Stimulated activated CD4-positive, alpha-beta T cell treated with anti-CD3 and anti-CD28 coated beads, Interleukin-15, amount 100 ng/mL, for 24 hours (primary cell): Measurements from ENCODE around the gene KMT2B.
"Not testable (repeated sequence)": the region's sequence is repeated elsewhere in the genome, so short reads cannot be mapped to it uniquely, and the experiment has no call there.

Source experiments
- DNase-seq: peaks from one replicate; pipeline ENCODE4 v3.0.0-alpha.2; 2020

The KMT2B gene, protein sequence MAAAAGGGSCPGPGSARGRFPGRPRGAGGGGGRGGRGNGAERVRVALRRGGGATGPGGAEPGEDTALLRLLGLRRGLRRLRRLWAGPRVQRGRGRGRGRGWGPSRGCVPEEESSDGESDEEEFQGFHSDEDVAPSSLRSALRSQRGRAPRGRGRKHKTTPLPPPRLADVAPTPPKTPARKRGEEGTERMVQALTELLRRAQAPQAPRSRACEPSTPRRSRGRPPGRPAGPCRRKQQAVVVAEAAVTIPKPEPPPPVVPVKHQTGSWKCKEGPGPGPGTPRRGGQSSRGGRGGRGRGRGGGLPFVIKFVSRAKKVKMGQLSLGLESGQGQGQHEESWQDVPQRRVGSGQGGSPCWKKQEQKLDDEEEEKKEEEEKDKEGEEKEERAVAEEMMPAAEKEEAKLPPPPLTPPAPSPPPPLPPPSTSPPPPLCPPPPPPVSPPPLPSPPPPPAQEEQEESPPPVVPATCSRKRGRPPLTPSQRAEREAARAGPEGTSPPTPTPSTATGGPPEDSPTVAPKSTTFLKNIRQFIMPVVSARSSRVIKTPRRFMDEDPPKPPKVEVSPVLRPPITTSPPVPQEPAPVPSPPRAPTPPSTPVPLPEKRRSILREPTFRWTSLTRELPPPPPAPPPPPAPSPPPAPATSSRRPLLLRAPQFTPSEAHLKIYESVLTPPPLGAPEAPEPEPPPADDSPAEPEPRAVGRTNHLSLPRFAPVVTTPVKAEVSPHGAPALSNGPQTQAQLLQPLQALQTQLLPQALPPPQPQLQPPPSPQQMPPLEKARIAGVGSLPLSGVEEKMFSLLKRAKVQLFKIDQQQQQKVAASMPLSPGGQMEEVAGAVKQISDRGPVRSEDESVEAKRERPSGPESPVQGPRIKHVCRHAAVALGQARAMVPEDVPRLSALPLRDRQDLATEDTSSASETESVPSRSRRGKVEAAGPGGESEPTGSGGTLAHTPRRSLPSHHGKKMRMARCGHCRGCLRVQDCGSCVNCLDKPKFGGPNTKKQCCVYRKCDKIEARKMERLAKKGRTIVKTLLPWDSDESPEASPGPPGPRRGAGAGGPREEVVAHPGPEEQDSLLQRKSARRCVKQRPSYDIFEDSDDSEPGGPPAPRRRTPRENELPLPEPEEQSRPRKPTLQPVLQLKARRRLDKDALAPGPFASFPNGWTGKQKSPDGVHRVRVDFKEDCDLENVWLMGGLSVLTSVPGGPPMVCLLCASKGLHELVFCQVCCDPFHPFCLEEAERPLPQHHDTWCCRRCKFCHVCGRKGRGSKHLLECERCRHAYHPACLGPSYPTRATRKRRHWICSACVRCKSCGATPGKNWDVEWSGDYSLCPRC (N-terminal part only)

DNA sequence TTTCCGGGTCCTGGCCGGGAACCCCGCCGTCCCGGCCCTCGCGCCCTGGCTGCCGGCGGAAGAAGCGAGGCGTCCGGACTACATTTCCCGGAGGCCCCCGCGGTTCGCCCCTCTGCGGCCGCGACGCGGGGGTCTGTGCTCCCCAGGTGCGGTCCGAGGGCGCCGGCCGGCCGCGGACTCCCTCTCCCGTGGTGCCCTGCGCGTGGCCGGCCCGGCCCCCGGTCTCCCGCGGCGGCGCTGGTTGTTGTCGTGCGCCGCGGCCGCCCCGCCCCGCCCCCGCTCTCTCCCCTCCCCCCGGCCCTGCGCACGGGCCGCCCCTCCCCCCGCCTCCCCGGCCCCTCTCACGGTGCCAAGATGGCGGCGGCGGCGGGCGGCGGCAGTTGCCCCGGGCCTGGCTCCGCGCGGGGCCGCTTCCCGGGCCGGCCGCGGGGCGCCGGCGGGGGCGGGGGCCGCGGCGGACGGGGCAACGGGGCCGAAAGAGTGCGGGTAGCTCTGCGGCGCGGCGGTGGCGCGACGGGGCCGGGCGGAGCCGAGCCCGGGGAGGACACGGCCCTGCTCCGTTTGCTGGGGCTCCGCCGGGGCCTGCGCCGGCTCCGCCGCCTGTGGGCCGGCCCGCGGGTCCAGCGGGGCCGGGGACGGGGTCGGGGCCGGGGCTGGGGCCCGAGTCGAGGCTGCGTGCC, at the start of gene KMT2B:
TSS of gene KMT2B (plus strand) at position 339 of the 680 bp plus-strand sequence. CDS start at position 355, 16 bp downstream.
- DNase-seq = no peak

- no peak for DNase-seq
These were observed 48.2 kb upstream of the KMT2B start for GRCh38 chr19:35669566-35669965.

DNA sequence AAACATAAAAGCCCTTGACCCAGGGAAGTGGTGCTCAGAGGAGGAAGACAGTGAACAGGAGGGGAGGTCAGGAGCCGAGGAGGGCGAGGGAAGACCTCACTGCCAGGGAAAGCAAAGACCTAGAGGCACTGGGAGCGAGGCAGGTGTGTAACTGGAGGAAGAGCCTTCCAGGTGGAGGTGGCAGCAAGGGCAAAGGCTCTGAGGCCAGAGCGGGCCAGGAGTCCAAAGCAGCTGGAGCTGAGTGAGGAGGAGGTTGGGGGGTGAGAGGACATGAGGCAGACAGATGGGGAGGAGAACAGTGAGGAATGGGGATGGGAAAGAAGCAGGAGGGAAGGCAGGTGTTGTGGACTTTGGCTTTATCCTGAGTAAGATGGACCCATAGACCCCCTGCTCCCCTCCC, 47.8 kb upstream of the KMT2B start:
- no peak for DNase-seq

GRCh38 chr19:35670686-35671085, 47.1 kb upstream of the KMT2B start:
- DNase-seq = no peak

- DNase-seq = no peak
These were observed 46.0 kb upstream of the KMT2B start for GRCh38 chr19:35671818-35672217.

- peak; percentile 72 for DNase-seq
These were observed 44.5 kb upstream of the KMT2B start for GRCh38 chr19:35673121-35673804.

- DNase-seq = no peak
These were observed 42.1 kb upstream of the KMT2B start for GRCh38 chr19:35675589-35676140.

GRCh38 chr19:35689836-35690235, 28.0 kb upstream of the KMT2B start:
- no peak for DNase-seq

GRCh38 chr19:35691106-35691505, 26.7 kb upstream of the KMT2B start:
- DNase-seq = not testable (repeated sequence)

- DNase-seq = no peak
These were observed 25.8 kb upstream of the KMT2B start for GRCh38 chr19:35692010-35692409.

DNA sequence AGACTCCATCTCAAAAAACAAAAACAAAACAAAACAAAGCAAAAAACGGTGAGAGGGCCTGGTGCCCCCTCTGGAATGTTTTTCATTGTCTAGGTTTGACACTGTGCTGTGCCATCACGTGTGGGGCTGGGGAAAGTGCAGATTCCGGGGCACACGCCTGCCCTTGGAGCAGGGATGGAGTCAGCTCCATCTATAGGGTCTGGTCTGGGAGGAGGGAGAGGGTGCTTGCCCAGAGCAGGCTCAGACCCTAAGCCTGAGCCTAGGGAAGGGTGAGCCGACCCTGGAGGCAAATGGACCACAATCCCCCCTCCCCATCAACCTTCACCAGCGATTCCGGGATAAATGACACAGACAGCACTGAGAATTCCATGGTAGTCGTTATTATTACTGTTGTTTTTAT, 24.4 kb upstream of the KMT2B start:
- DNase-seq = no peak

- DNase-seq = peak; percentile 93
These were observed 23.8 kb upstream of the KMT2B start for GRCh38 chr19:35693835-35694599.

- DNase-seq = no peak
These were observed 21.8 kb upstream of the KMT2B start for GRCh38 chr19:35695895-35696422.

DNA sequence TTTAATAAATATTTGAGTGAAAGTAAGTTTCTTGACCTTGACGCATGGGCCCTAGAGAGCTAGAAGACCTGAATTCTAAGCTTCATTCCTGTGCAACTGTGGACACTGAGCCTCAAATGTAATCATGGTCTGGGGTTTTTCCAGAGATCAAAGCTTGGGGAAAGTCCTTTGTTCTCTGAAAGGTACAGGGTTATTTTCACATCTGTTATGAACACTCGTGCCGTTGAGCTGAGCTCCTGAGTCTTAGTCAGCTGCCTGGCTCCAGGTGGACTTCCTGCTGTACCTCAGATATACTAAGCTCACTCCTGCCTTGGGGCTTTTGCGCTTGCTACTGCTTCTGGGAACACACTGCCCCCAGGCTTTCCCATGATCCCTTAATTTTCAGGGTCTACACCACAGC, 21.0 kb upstream of the KMT2B start:
- DNase-seq = no peak

DNA sequence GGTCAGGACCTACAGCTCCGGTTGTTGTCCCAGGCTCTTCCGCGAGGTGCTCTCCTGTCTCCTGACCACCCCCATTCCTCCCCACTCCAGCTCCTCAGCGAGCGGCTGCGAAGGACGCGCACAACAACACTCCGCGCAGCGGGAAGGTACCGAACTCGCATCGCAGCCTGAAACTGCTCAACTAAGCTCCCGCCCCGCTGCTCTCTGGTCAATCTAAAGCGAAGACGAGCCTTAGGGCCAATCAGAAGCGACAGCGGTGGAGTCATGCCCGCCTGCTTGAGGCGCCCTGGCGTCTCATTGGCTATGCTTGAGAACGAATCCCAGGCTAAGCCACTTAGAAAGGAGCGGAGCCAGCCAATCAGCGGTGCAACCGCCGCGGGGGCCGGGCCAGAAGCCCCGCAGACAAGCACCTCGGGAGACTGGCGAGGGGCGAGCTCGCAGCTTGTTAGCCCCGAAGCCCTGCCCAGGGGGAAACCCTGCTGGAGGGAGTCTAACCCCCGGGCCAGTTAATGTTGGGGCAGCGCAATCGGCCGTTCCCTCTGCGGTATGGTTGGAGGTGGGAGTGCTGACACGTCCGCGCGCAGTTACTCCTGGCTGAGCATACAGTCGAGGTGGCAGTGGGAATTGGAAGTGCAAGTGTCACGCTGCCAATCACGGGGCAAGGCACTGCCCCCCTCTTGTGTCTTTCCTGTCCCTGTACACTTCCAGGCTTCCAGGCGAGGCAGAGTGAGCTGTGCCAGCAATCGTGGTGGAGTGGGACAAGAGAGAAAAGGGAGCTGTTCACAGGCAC, 15.4 kb upstream of the KMT2B start:
- peak; percentile 96 for DNase-seq

GRCh38 chr19:35703343-35703742, 14.5 kb upstream of the KMT2B start:
- DNase-seq = no peak

GRCh38 chr19:35704218-35704617, 13.6 kb upstream of the KMT2B start, which contains the start of gene ZBTB32:
Gene ZBTB32, plus strand, starts transcription at chr19:35704558. Its CDS starts 10,069 bp downstream, at chr19:35714627.
- peak; percentile 47 for DNase-seq

- DNase-seq = no peak
These were observed 9.4 kb upstream of the KMT2B start for GRCh38 chr19:35708391-35708790.
